ENCODE measurements around the gene CDK3. TPM values are rescaled to one million over a fixed set of nuclear protein-coding genes. Genes with fewer than 3 reads are reported as not detected.

The CDK3 gene
- total and polyA plus RNA-seq, 9 of the 15 experiments (the other 6 are each of a cell fraction or from before 2014, with no cell fraction given), result 0.55 to 8.2 (median 4.7) TPM

- TF ChIP-seq BRF2 (IDR thresholded peaks at IDR 0.05; ENCODE audit: borderline replicate concordance, insufficient read depth, insufficient read length) (no peak), HNRNPH1 (optimal IDR thresholded peaks at IDR 0.05; ENCODE audit: low read depth, low read length) (no peak), EP400 (IDR thresholded peaks at IDR 0.05) (no peak), MYBL2 (IDR thresholded peaks at IDR 0.05; ENCODE audit: low read depth) (no peak), MYBL2 (CRISPR knock-in tag; IDR thresholded peaks at IDR 0.05; ENCODE audit: borderline replicate concordance) (no peak), MTA3 (IDR thresholded peaks at IDR 0.05; ENCODE audit: borderline replicate concordance) (no peak), NR2C2 (CRISPR knock-in tag; IDR thresholded peaks at IDR 0.05) (no peak), NR2C2 (tag; IDR thresholded peaks at IDR 0.05) (no peak), MCM7 (IDR thresholded peaks at IDR 0.05) (no peak), STAG1 (CRISPR knock-in tag; IDR thresholded peaks at IDR 0.05; ENCODE audit: borderline replicate concordance) (peak; percentile 81; the same call in 1 of the 2 replicates), E2F1 (CRISPR knock-in tag; IDR thresholded peaks at IDR 0.05) (0 out of 2 replicates have a peak, but pooled peaks have one; percentile 39), ZNF644 (tag; IDR thresholded peaks at IDR 0.05; ENCODE audit: low read depth) (no peak), HMBOX1 (IDR thresholded peaks at IDR 0.05) (peak; percentile 26; the same call in 1 of the 2 replicates), ZNF76 (CRISPR knock-in tag; IDR thresholded peaks at IDR 0.05; ENCODE audit: borderline replicate concordance) (no peak), ELF1 (tag; IDR thresholded peaks at IDR 0.05) (no peak), JUND (IDR thresholded peaks at IDR 0.05; ENCODE audit: borderline replicate concordance, low read depth, low read length) (0 out of 2 replicates have a peak, but pooled peaks have one; percentile 17), JUND (tag; IDR thresholded peaks at IDR 0.05; ENCODE audit: borderline replicate concordance, low read depth, low read length) (no peak; the same call in 2 of the 3 replicates), ZKSCAN1 (IDR thresholded peaks at IDR 0.05; ENCODE audit: low read depth, low read length) (no peak)
- TF ChIP-seq, protein P1, sequence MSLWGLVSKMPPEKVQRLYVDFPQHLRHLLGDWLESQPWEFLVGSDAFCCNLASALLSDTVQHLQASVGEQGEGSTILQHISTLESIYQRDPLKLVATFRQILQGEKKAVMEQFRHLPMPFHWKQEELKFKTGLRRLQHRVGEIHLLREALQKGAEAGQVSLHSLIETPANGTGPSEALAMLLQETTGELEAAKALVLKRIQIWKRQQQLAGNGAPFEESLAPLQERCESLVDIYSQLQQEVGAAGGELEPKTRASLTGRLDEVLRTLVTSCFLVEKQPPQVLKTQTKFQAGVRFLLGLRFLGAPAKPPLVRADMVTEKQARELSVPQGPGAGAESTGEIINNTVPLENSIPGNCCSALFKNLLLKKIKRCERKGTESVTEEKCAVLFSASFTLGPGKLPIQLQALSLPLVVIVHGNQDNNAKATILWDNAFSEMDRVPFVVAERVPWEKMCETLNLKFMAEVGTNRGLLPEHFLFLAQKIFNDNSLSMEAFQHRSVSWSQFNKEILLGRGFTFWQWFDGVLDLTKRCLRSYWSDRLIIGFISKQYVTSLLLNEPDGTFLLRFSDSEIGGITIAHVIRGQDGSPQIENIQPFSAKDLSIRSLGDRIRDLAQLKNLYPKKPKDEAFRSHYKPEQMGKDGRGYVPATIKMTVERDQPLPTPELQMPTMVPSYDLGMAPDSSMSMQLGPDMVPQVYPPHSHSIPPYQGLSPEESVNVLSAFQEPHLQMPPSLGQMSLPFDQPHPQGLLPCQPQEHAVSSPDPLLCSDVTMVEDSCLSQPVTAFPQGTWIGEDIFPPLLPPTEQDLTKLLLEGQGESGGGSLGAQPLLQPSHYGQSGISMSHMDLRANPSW (CRISPR knock-in tag; IDR thresholded peaks at IDR 0.05), result no peak
- TF ChIP-seq, protein P2, sequence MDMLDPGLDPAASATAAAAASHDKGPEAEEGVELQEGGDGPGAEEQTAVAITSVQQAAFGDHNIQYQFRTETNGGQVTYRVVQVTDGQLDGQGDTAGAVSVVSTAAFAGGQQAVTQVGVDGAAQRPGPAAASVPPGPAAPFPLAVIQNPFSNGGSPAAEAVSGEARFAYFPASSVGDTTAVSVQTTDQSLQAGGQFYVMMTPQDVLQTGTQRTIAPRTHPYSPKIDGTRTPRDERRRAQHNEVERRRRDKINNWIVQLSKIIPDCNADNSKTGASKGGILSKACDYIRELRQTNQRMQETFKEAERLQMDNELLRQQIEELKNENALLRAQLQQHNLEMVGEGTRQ (CRISPR knock-in tag; IDR thresholded peaks at IDR 0.05), result peak; percentile 4; the same call in 1 of the 2 replicates
Observed at GRCh38 chr17:76005263-76006149, 4.9 kb downstream of the CDK3 start (continued).

Measured in K562 (cell line).